SK-N-MC (cell line): ENCODE data around the gene AKT3.

Experiments
- EZH2 ChIP-seq: fragments of 200-600 bp; sonication (generic); IDR thresholded peaks from one replicate; pipeline ENCODE4 v1.6.1; 2017; ENCODE audit warnings: antibody characterized with exemption
- POLR2AphosphoS5 ChIP-seq: IDR thresholded peaks from 2 replicates; pipeline ENCODE4 v1.6.1; 2012; ENCODE audit warnings: mild to moderate bottlenecking, low read depth, low read length, borderline replicate concordance

DNA sequence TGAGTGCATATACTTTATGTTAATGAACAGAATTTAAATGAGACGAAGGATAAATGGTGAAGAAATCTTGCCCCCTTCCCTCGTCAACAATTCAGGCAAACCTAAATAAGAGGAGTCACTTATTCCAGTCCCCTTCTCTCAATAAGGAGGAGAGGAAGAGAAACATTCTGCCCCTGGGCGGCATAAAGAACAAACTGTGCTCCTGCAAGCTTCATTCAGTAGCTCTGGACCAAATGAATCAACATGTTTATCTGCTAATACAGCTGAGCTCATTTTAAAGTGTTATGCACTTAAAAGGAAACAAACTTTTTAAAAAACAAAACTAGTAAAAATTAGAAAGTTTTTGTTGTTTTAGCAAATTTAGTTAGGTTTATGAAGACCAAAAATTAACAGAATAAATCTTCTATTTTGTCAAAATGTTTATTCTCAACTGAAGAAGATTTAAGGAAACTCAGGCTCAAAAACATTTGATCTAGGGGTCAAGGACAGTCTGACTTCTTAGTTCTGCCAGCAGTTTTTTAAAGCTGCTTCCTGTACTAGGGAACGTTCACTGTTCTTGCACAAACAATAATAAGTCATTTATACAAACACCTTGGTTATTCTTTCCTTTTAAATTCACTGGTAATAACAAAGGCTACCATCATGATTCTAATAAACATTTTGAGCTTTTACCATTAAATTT, 58.3 kb downstream of the AKT3 start:
- no peak for TF ChIP-seq POLR2AphosphoS5
- no peak for TF ChIP-seq EZH2
